HG02610 (cell line): ENCODE measurements around the gene MUTYH.
"Not testable (repeated sequence)": the region's sequence is repeated elsewhere in the genome, so short reads cannot be mapped to it uniquely, and the experiment has no call there.

Experiments used
- ATAC-seq: cut with Tn5 transposase; IDR thresholded peaks from one replicate; pipeline ENCODE4 v1.9.1; 2021; ENCODE audit warnings: mild to moderate bottlenecking, moderate library complexity; ENCODE audit not compliant: unreplicated experiment

Gene MUTYH

GRCh38 chr1:45325851-45326506, 14.3 kb downstream of the MUTYH start:
- ATAC-seq: no peak

- ATAC-seq: no peak
These were observed 17.7 kb downstream of the MUTYH start for GRCh38 chr1:45322486-45323040.

- no peak for ATAC-seq
These were observed 18.8 kb downstream of the MUTYH start for GRCh38 chr1:45321444-45321843.

- no peak for ATAC-seq
These were observed 20.5 kb downstream of the MUTYH start for GRCh38 chr1:45319761-45320160.

- no peak for ATAC-seq
These were observed 23.1 kb downstream of the MUTYH start for GRCh38 chr1:45317166-45317565.

- no peak for ATAC-seq
These were observed 26.0 kb downstream of the MUTYH start for GRCh38 chr1:45314266-45314665.

- ATAC-seq: no peak
These were observed 33.3 kb downstream of the MUTYH start for GRCh38 chr1:45306905-45307304.

GRCh38 chr1:45306319-45306718, 33.9 kb downstream of the MUTYH start:
- ATAC-seq: peak; percentile 29

- no peak for ATAC-seq
These were observed 35.0 kb downstream of the MUTYH start for GRCh38 chr1:45305231-45305630.

GRCh38 chr1:45304311-45305081, 35.7 kb downstream of the MUTYH start:
- peak; percentile 5 for ATAC-seq

GRCh38 chr1:45303520-45304310, 36.5 kb downstream of the MUTYH start:
- ATAC-seq: peak; percentile 70

- ATAC-seq: no peak
These were observed 37.6 kb downstream of the MUTYH start for GRCh38 chr1:45302505-45303150.

- no peak for ATAC-seq
These were observed 39.6 kb downstream of the MUTYH start for GRCh38 chr1:45300669-45300997.

- no peak for ATAC-seq
These were observed 40.1 kb downstream of the MUTYH start for GRCh38 chr1:45299981-45300668.

GRCh38 chr1:45299296-45299695, 40.9 kb downstream of the MUTYH start:
- ATAC-seq: no peak

- ATAC-seq: no peak
These were observed 42.4 kb downstream of the MUTYH start for GRCh38 chr1:45297666-45298356.

GRCh38 chr1:45291716-45292115, 48.5 kb downstream of the MUTYH start:
- ATAC-seq: no peak

GRCh38 chr1:45291002-45291401, 49.2 kb downstream of the MUTYH start:
- ATAC-seq: not testable (repeated sequence)

GRCh38 chr1:45286521-45286920, 53.7 kb downstream of the MUTYH start:
- ATAC-seq: not testable (repeated sequence)

GRCh38 chr1:45284858-45285257, 55.4 kb downstream of the MUTYH start:
- not testable (repeated sequence) for ATAC-seq
